HepG2 (cell line): ENCODE results near the gene RUFY2.

Experiments used
- RXRA ChIP-seq: sonication (generic); formaldehyde crosslinking; IDR thresholded peaks from 2 replicates; pipeline ENCODE4 v1.5.1; 2020; ENCODE audit warnings: missing genetic modification reagents
- TCF7L2 ChIP-seq: IDR thresholded peaks from 2 replicates; pipeline ENCODE4 v1.6.1; 2011; ENCODE audit warnings: mild to moderate bottlenecking, low read depth, low read length, moderate library complexity
- ZFX ChIP-seq: sonication (generic); formaldehyde crosslinking; IDR thresholded peaks from 2 replicates; pipeline ENCODE4 v1.4.0; 2020; ENCODE audit warnings: mild to moderate bottlenecking, low read depth, missing genetic modification reagents, moderate library complexity
- TF ChIP-seq, protein P1 (sequence below): sonication (generic); formaldehyde crosslinking; IDR thresholded peaks from 2 replicates; pipeline ENCODE4 v1.9.0; 2021; ENCODE audit warnings: missing genetic modification reagents, borderline replicate concordance
- TF ChIP-seq, protein P2 (sequence below): sonication (generic); formaldehyde crosslinking; IDR thresholded peaks from 2 replicates; pipeline ENCODE4; 2020; ENCODE audit warnings: missing genetic modification reagents, mild to moderate bottlenecking, borderline replicate concordance
- TF ChIP-seq, protein P3 (sequence below): fragments of 450-650 bp; IDR thresholded peaks from 2 replicates; pipeline ENCODE4 v1.6.1; 2017; ENCODE audit warnings: mild to moderate bottlenecking
- TF ChIP-seq, protein P4 (sequence below): sonication (generic); formaldehyde crosslinking; IDR thresholded peaks from 2 replicates; pipeline ENCODE4 v1.5.0; 2020; ENCODE audit warnings: mild to moderate bottlenecking, missing genetic modification reagents, moderate library complexity
- TF ChIP-seq, protein P5 (sequence below): sonication (generic); formaldehyde crosslinking; IDR thresholded peaks from 2 replicates; pipeline ENCODE4 v1.4.0; 2020; ENCODE audit warnings: mild to moderate bottlenecking, missing genetic modification reagents

DNA sequence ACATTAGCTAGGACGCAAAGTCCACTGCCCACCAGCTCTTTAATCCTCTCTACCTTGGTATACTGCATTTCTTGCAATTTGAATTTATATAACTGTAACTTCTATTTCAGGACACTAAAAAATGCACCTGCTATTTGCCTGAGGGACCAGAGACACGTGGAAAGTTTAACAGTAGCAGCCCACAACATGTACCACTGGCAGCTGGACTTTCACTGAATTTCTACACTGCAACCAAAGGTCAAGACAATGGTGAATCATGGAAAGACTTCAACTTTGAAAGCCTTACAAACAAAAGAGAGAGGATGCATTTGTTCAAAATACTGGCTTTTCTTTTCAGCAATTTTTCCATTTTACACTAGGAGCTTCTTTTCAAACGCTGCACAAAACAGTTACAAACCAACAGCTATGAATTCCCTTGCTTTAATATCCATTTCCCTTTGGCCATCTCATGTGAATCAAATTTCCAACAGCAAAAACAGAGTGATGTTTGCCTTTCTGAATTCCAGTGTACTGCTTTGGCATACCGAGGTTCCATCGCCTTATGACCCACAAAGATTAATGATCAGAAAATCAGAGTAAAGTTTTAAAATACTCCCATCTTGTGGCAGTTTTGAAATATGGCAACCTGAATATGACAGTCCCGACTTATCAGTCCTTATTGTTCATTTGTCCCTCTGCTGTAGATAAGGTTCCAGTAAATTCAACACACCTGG, 105.1 kb downstream of the RUFY2 start:
- TF ChIP-seq TCF7L2, result no peak
- TF ChIP-seq ZFX (CRISPR knock-in tag), result no peak
- TF ChIP-seq, protein P1, sequence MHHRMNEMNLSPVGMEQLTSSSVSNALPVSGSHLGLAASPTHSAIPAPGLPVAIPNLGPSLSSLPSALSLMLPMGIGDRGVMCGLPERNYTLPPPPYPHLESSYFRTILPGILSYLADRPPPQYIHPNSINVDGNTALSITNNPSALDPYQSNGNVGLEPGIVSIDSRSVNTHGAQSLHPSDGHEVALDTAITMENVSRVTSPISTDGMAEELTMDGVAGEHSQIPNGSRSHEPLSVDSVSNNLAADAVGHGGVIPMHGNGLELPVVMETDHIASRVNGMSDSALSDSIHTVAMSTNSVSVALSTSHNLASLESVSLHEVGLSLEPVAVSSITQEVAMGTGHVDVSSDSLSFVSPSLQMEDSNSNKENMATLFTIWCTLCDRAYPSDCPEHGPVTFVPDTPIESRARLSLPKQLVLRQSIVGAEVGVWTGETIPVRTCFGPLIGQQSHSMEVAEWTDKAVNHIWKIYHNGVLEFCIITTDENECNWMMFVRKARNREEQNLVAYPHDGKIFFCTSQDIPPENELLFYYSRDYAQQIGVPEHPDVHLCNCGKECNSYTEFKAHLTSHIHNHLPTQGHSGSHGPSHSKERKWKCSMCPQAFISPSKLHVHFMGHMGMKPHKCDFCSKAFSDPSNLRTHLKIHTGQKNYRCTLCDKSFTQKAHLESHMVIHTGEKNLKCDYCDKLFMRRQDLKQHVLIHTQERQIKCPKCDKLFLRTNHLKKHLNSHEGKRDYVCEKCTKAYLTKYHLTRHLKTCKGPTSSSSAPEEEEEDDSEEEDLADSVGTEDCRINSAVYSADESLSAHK (CRISPR knock-in tag), result no peak
- TF ChIP-seq, protein P2, sequence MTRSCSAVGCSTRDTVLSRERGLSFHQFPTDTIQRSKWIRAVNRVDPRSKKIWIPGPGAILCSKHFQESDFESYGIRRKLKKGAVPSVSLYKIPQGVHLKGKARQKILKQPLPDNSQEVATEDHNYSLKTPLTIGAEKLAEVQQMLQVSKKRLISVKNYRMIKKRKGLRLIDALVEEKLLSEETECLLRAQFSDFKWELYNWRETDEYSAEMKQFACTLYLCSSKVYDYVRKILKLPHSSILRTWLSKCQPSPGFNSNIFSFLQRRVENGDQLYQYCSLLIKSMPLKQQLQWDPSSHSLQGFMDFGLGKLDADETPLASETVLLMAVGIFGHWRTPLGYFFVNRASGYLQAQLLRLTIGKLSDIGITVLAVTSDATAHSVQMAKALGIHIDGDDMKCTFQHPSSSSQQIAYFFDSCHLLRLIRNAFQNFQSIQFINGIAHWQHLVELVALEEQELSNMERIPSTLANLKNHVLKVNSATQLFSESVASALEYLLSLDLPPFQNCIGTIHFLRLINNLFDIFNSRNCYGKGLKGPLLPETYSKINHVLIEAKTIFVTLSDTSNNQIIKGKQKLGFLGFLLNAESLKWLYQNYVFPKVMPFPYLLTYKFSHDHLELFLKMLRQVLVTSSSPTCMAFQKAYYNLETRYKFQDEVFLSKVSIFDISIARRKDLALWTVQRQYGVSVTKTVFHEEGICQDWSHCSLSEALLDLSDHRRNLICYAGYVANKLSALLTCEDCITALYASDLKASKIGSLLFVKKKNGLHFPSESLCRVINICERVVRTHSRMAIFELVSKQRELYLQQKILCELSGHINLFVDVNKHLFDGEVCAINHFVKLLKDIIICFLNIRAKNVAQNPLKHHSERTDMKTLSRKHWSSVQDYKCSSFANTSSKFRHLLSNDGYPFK, result no peak
- TF ChIP-seq RXRA, result no peak
- TF ChIP-seq, protein P3, sequence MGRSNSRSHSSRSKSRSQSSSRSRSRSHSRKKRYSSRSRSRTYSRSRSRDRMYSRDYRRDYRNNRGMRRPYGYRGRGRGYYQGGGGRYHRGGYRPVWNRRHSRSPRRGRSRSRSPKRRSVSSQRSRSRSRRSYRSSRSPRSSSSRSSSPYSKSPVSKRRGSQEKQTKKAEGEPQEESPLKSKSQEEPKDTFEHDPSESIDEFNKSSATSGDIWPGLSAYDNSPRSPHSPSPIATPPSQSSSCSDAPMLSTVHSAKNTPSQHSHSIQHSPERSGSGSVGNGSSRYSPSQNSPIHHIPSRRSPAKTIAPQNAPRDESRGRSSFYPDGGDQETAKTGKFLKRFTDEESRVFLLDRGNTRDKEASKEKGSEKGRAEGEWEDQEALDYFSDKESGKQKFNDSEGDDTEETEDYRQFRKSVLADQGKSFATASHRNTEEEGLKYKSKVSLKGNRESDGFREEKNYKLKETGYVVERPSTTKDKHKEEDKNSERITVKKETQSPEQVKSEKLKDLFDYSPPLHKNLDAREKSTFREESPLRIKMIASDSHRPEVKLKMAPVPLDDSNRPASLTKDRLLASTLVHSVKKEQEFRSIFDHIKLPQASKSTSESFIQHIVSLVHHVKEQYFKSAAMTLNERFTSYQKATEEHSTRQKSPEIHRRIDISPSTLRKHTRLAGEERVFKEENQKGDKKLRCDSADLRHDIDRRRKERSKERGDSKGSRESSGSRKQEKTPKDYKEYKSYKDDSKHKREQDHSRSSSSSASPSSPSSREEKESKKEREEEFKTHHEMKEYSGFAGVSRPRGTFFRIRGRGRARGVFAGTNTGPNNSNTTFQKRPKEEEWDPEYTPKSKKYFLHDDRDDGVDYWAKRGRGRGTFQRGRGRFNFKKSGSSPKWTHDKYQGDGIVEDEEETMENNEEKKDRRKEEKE, result no peak
- TF ChIP-seq, protein P4, sequence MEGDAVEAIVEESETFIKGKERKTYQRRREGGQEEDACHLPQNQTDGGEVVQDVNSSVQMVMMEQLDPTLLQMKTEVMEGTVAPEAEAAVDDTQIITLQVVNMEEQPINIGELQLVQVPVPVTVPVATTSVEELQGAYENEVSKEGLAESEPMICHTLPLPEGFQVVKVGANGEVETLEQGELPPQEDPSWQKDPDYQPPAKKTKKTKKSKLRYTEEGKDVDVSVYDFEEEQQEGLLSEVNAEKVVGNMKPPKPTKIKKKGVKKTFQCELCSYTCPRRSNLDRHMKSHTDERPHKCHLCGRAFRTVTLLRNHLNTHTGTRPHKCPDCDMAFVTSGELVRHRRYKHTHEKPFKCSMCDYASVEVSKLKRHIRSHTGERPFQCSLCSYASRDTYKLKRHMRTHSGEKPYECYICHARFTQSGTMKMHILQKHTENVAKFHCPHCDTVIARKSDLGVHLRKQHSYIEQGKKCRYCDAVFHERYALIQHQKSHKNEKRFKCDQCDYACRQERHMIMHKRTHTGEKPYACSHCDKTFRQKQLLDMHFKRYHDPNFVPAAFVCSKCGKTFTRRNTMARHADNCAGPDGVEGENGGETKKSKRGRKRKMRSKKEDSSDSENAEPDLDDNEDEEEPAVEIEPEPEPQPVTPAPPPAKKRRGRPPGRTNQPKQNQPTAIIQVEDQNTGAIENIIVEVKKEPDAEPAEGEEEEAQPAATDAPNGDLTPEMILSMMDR, result peak; percentile 67
- TF ChIP-seq, protein P5, sequence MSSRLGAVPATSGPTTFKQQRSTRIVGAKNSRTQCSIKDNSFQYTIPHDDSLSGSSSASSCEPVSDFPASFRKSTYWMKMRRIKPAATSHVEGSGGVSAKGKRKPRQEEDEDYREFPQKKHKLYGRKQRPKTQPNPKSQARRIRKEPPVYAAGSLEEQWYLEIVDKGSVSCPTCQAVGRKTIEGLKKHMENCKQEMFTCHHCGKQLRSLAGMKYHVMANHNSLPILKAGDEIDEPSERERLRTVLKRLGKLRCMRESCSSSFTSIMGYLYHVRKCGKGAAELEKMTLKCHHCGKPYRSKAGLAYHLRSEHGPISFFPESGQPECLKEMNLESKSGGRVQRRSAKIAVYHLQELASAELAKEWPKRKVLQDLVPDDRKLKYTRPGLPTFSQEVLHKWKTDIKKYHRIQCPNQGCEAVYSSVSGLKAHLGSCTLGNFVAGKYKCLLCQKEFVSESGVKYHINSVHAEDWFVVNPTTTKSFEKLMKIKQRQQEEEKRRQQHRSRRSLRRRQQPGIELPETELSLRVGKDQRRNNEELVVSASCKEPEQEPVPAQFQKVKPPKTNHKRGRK, result no peak
